Left lung (tissue), 10 donors: Measurements from ENCODE around the gene SFRP2. TPM values are rescaled to one million over a fixed set of nuclear protein-coding genes. Genes with fewer than 3 reads are reported as not detected.

ENCODE experiments used
- ATAC-seq: fragments of 200-7000 bp; cut with Tn5 transposase; one replicate; pipeline ENCODE4 v1.9.1; 2020; ENCODE audit warnings: moderate library complexity
- DNase-seq, 4 donors: peaks; one replicate each; pipeline ENCODE4 v3.0.0-alpha.2; 2013 to 2020
- H3K27ac ChIP-seq, 2 donors: fragments of 200-600 bp; sonication (generic) in 1 of 2; one replicate each; pipeline versions ENCODE4 v1.5.0 to v1.8.0; 2020 to 2021
- H3K27me3 ChIP-seq, 2 donors: fragments of 200-600 bp; sonication (generic) in 1 of 2; one replicate each; pipeline versions ENCODE4 v1.5.0 to v1.8.0; 2020 to 2021
- H3K36me3 ChIP-seq, 2 donors: fragments of 200-600 bp; sonication (generic) in 1 of 2; one replicate each; pipeline versions ENCODE4 v1.5.0 to v1.8.0; 2020 to 2021
- H3K4me1 ChIP-seq, 2 donors: fragments of 200-600 bp; one replicate each; pipeline ENCODE4 v1.8.0; 2021
- H3K4me3 ChIP-seq, 2 donors: fragments of 200-600 bp; sonication (generic) in 1 of 2; one replicate each; pipeline versions ENCODE4 v1.5.0 to v1.8.0; 2020 to 2021; ENCODE audit warnings: mild to moderate bottlenecking in 1 of 2
- H3K9me3 ChIP-seq, 2 donors: fragments of 200-600 bp; sonication (generic) in 1 of 2; one replicate each; pipeline versions ENCODE4 v1.5.0 to v1.8.0; 2020 to 2021
- intact Hi-C, 2 donors: fragments of 100-400 bp; cut with DNase I; formaldehyde crosslinking; loops; one replicate each; pipeline versions ENCODE4 v1.11.2 to v1.14.2; 2022
- polyA plus RNA-seq, 6 donors: library from polyadenylated mRNA; unstranded; fragments of 120-200 nt; gene quantifications; one replicate each; pipeline ENCODE4 v1.2.1, GENCODE V29; 2013; ENCODE audit not compliant: insufficient read length in 6 of 6
- total RNA-seq, 2 donors: library from RNA; stranded (reverse); fragmentation: NEBNext Ultra II Directional; extraction: Animal tissue kit (Norgen Biotek cat#: 25700); gene quantifications; one replicate each; pipeline ENCODE4 v1.2.1, GENCODE V29; 2021
- TF ChIP-seq, protein P1 (sequence below), 2 donors: fragments of 200-600 bp; sonication (generic) in 1 of 2; IDR thresholded peaks; one replicate each; pipeline versions ENCODE4 v1.5.0 to v1.8.0; 2021; ENCODE audit warnings: antibody characterized with exemption in 2 of 2
- donor health status: DM: no; HTN: yes; CAD: no.
- donor health status: DM: no; HTN: no; CAD: no.

The SFRP2 gene
- total and polyA plus RNA-seq, 8 donors: 3.5 to 73.9 (median 10.4) TPM

DNA sequence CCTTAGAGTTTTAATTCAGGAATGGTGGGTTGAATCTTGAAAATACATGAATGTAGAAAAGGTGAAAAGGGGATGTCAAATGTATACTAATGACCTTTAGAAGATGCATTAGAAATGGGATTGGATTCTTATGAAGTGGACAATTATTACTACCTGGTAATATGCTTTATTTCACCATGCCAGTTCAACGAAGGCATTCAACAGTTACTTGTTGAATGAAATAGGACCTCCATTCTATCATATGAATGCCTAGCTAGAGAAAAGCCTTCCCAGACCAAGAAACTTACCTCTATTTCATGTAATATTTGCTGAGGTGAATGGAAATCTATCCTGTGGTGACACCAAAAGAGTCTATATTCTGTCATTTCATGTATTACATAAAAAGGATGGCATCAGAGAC is 34.6 kb upstream of the SFRP2 start:
- intact Hi-C loops: no loop called here
- no peak for ATAC-seq
- DNase-seq: no peak
- no peak overlapping the region for H3K4me3 ChIP-seq
- no peaks in the 10 kb centered on the region for H3K27me3 ChIP-seq
- peaks cover 0 to 2% of the 10 kb centered on the region in 2 donors for H3K9me3 ChIP-seq
- TF ChIP-seq, protein P1, sequence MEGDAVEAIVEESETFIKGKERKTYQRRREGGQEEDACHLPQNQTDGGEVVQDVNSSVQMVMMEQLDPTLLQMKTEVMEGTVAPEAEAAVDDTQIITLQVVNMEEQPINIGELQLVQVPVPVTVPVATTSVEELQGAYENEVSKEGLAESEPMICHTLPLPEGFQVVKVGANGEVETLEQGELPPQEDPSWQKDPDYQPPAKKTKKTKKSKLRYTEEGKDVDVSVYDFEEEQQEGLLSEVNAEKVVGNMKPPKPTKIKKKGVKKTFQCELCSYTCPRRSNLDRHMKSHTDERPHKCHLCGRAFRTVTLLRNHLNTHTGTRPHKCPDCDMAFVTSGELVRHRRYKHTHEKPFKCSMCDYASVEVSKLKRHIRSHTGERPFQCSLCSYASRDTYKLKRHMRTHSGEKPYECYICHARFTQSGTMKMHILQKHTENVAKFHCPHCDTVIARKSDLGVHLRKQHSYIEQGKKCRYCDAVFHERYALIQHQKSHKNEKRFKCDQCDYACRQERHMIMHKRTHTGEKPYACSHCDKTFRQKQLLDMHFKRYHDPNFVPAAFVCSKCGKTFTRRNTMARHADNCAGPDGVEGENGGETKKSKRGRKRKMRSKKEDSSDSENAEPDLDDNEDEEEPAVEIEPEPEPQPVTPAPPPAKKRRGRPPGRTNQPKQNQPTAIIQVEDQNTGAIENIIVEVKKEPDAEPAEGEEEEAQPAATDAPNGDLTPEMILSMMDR (IDR thresholded peaks at IDR 0.05): no peak
- no peaks in the 10 kb centered on the region for H3K4me1 ChIP-seq
- no peaks in the 10 kb centered on the region for H3K36me3 ChIP-seq
- H3K27ac ChIP-seq: no peak overlapping the region

- H3K4me1 ChIP-seq: no peaks in the 10 kb centered on the region
- intact Hi-C loops: no loop called here
- peaks cover 0 to 2% of the 10 kb centered on the region in 2 donors for H3K9me3 ChIP-seq
- ATAC-seq (no peak), DNase-seq (no peak)
- no peak overlapping the region for H3K4me3 ChIP-seq
- H3K27ac ChIP-seq: no peak overlapping the region
- H3K36me3 ChIP-seq: no peaks in the 10 kb centered on the region
- no peaks in the 10 kb centered on the region for H3K27me3 ChIP-seq
- TF ChIP-seq, protein P1 (IDR thresholded peaks at IDR 0.05): no peak
Observed at GRCh38 chr4:153822316-153822715, 33.4 kb upstream of the SFRP2 start.

- Histone ChIP-seq H3K36me3 (no peaks in the 10 kb centered on the region), H3K4me3 (no peak overlapping the region), H3K27ac (no peak overlapping the region), H3K4me1 (no peaks in the 10 kb centered on the region), H3K9me3 (peaks cover 0 to 2% of the 10 kb centered on the region in 2 donors), H3K27me3 (no peaks in the 10 kb centered on the region)
- TF ChIP-seq, protein P1 (IDR thresholded peaks at IDR 0.05): no peak
- ATAC-seq: no peak
- DNase-seq: no peak
- intact Hi-C loops: no loop called here
Observed at GRCh38 chr4:153817466-153817865, 28.6 kb upstream of the SFRP2 start.

DNA sequence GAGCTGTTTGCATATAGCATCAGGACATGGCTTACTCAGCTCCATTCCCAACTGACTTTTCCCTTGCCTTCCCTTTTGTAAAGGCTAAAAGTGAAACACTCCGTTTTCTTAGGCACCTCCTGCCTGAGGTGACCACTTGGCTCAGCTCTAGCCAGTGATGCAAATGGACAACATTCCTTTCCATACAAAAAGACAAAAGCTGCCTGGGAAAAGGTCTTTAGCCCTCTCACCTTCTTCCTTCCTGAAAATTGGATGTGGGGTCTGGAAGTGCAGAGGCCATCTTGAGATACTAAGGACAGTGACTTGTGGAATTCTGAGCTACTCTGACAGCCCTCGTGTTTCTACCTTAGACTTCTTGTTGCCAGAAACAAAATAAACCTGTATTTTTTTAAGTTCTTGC is 27.7 kb upstream of the SFRP2 start:
- TF ChIP-seq, protein P1 (IDR thresholded peaks at IDR 0.05): no peak
- DNase-seq (no peak), ATAC-seq (no peak)
- H3K4me3 ChIP-seq: no peak overlapping the region
- peaks cover 0 to 2% of the 10 kb centered on the region in 2 donors for H3K9me3 ChIP-seq
- H3K27ac ChIP-seq: no peak overlapping the region
- no peaks in the 10 kb centered on the region for H3K27me3 ChIP-seq
- H3K36me3 ChIP-seq: no peaks in the 10 kb centered on the region
- intact Hi-C loops: no loop called here
- H3K4me1 ChIP-seq: no peaks in the 10 kb centered on the region

- no peaks in the 10 kb centered on the region for H3K27me3 ChIP-seq
- H3K4me1 ChIP-seq: no peaks in the 10 kb centered on the region
- DNase-seq: no peak
- intact Hi-C loops: no loop called here
- no peak for ATAC-seq
- peaks cover 0 to 2% of the 10 kb centered on the region in 2 donors for H3K9me3 ChIP-seq
- no peak overlapping the region for H3K4me3 ChIP-seq
- H3K36me3 ChIP-seq: no peaks in the 10 kb centered on the region
- no peak overlapping the region for H3K27ac ChIP-seq
- TF ChIP-seq, protein P1 (IDR thresholded peaks at IDR 0.05): no peak
Observed at GRCh38 chr4:153814789-153815188, 25.9 kb upstream of the SFRP2 start.
